HL-60/S4 treated with phorbol 12-myristate 13-acetate at 8.2 ng/mL for 4 days and 3 days (cell line): ENCODE results near the gene SPRR2A.
"Not testable (repeated sequence)": the region's sequence is repeated elsewhere in the genome, so short reads cannot be mapped to it uniquely, and the experiment has no call there.

Experiments used
- in situ Hi-C: fragments of 300-500 bp; cut with MboI; formaldehyde crosslinking; loops from 2 replicates; pipeline ENCODE4 v1.15.0; 2022; ENCODE audit warnings: low sequenced_read_pairs

SPRR2A gene

GRCh38 chr1:153057375-153057774, at the start of gene SPRR2A:
TSS of gene SPRR2A (minus strand) at chr1:153057512. CDS start at chr1:153056735, 777 bp downstream.
- in situ Hi-C loops = no loop called here

- in situ Hi-C loops = no loop called here
These were observed 42.9 kb upstream of the SPRR2A start for GRCh38 chr1:153100245-153100644.

GRCh38 chr1:153099461-153100045, 42.2 kb upstream of the SPRR2A start:
- in situ Hi-C loops = no loop called here

GRCh38 chr1:153095764-153096163, 38.5 kb upstream of the SPRR2A start:
- in situ Hi-C loops = no loop called here

- in situ Hi-C loops = no loop called here
These were observed 37.1 kb upstream of the SPRR2A start, which contains the start of gene SPRR2E for GRCh38 chr1:153094426-153094825. TSS of gene SPRR2E (minus strand) at chr1:153094526. CDS start at chr1:153093751, 775 bp downstream.

- in situ Hi-C loops = no loop called here
These were observed 30.3 kb upstream of the SPRR2A start for GRCh38 chr1:153087652-153088051.

GRCh38 chr1:153081736-153082135, 24.4 kb upstream of the SPRR2A start:
- in situ Hi-C loops = no loop called here

- in situ Hi-C loops = no loop called here
These were observed 15.8 kb upstream of the SPRR2A start for GRCh38 chr1:153072806-153073726.

GRCh38 chr1:153071511-153071910, 14.2 kb upstream of the SPRR2A start, which contains the start of gene SPRR2B:
TSS of gene SPRR2B (minus strand) at chr1:153071611. CDS start at chr1:153070839, 772 bp downstream.
- in situ Hi-C loops = no loop called here

- in situ Hi-C loops = no loop called here
These were observed 12.9 kb upstream of the SPRR2A start for GRCh38 chr1:153070243-153070642.

- in situ Hi-C loops = no loop called here
These were observed 1.8 kb upstream of the SPRR2A start for GRCh38 chr1:153058826-153059784.

GRCh38 chr1:153058154-153058553, 842 bp upstream of the SPRR2A start:
- in situ Hi-C loops = no loop called here

- in situ Hi-C loops = not testable (repeated sequence)
These were observed 1.2 kb downstream of the SPRR2A start for GRCh38 chr1:153056111-153056510.

- in situ Hi-C loops = no loop called here
These were observed 8.1 kb downstream of the SPRR2A start for GRCh38 chr1:153049211-153049610.

- in situ Hi-C loops = no loop called here
These were observed 16.2 kb downstream of the SPRR2A start, which contains the start of gene SPRR2D for GRCh38 chr1:153040950-153041631. TSS of gene SPRR2D (minus strand) at chr1:153041120. CDS start at chr1:153040346, 774 bp downstream.

GRCh38 chr1:153035211-153035610, 22.1 kb downstream of the SPRR2A start:
- in situ Hi-C loops = no loop called here

GRCh38 chr1:153032677-153033308, 24.5 kb downstream of the SPRR2A start:
- in situ Hi-C loops = no loop called here

GRCh38 chr1:153032073-153032472, 25.2 kb downstream of the SPRR2A start:
- in situ Hi-C loops = no loop called here

- in situ Hi-C loops = no loop called here
These were observed 26.4 kb downstream of the SPRR2A start, which contains the start of gene SPRR1B for GRCh38 chr1:153030895-153031294. TSS of gene SPRR1B (plus strand) at chr1:153031203. CDS start at chr1:153032346, 1,143 bp downstream.
